HG02943 (cell line): ENCODE results near the gene GATAD2A.
"Not testable (repeated sequence)": the region's sequence is repeated elsewhere in the genome, so short reads cannot be mapped to it uniquely, and the experiment has no call there.

Source experiments
- ATAC-seq: cut with Tn5 transposase; IDR thresholded peaks from one replicate; pipeline ENCODE4 v1.9.1; 2021; ENCODE audit warnings: mild to moderate bottlenecking, low read depth, moderate library complexity; ENCODE audit not compliant: unreplicated experiment

Gene GATAD2A

GRCh38 chr19:19445288-19445687, 39.8 kb downstream of the GATAD2A start:
- no peak for ATAC-seq

- no peak for ATAC-seq
These were observed 40.5 kb downstream of the GATAD2A start for GRCh38 chr19:19445911-19446361.

GRCh38 chr19:19446655-19447437, 41.4 kb downstream of the GATAD2A start:
- no peak for ATAC-seq

- no peak for ATAC-seq
These were observed 42.2 kb downstream of the GATAD2A start for GRCh38 chr19:19447536-19448237.

GRCh38 chr19:19448238-19448544, 42.7 kb downstream of the GATAD2A start:
- no peak for ATAC-seq

GRCh38 chr19:19451429-19452242, 46.2 kb downstream of the GATAD2A start:
- no peak for ATAC-seq

- ATAC-seq: no peak
These were observed 47.0 kb downstream of the GATAD2A start for GRCh38 chr19:19452243-19453124.

GRCh38 chr19:19453125-19453454, 47.6 kb downstream of the GATAD2A start:
- ATAC-seq: no peak

GRCh38 chr19:19455166-19455919, 49.9 kb downstream of the GATAD2A start:
- not testable (repeated sequence) for ATAC-seq

GRCh38 chr19:19457671-19458070, 52.2 kb downstream of the GATAD2A start:
- ATAC-seq: no peak

GRCh38 chr19:19458110-19458816, 52.8 kb downstream of the GATAD2A start:
- ATAC-seq: no peak

GRCh38 chr19:19459073-19459472, 53.6 kb downstream of the GATAD2A start:
- ATAC-seq: no peak

- ATAC-seq: no peak
These were observed 54.3 kb downstream of the GATAD2A start for GRCh38 chr19:19459707-19460251.

GRCh38 chr19:19460258-19460731, 54.8 kb downstream of the GATAD2A start:
- ATAC-seq: no peak

GRCh38 chr19:19460761-19461265, 55.3 kb downstream of the GATAD2A start:
- no peak for ATAC-seq

GRCh38 chr19:19461306-19461670, 55.8 kb downstream of the GATAD2A start:
- no peak for ATAC-seq

GRCh38 chr19:19461671-19462622, 56.5 kb downstream of the GATAD2A start:
- no peak for ATAC-seq
